ENCODE results near the gene PDZD2. TPM values are rescaled to one million over a fixed set of nuclear protein-coding genes. Genes with fewer than 3 reads are reported as not detected.

PDZD2 gene
- polyA plus RNA-seq, 1 donor from 2014 or later, result 3.1 TPM

- H3K79me2 ChIP-seq (replicated peaks; ENCODE audit: insufficient read depth, low read length), result no peaks in the 10 kb centered on the region
- H3K36me3 ChIP-seq (ENCODE audit: insufficient read depth, low read length), result no peaks in the 10 kb centered on the region
- no peaks in the 10 kb centered on the region for H3F3A ChIP-seq (ENCODE audit: insufficient read depth, low read length, poor library complexity, severe bottlenecking)
- H3K4me3 ChIP-seq (ENCODE audit: low read length), result no peak overlapping the region
- no peaks in the 10 kb centered on the region for H3K9me3 ChIP-seq (ENCODE audit: low read length)
- H3K27ac ChIP-seq (ENCODE audit: low read length), result no peak overlapping the region
- no peak overlapping the region for H3K4me2 ChIP-seq (ENCODE audit: low read length)
- no peaks in the 10 kb centered on the region for H3K27me3 ChIP-seq (ENCODE audit: insufficient read depth, low read depth, low read length)
- no peaks in the 10 kb centered on the region for H3K9me2 ChIP-seq (ENCODE audit: insufficient read depth, low read length)
- TF ChIP-seq REST (IDR thresholded peaks at IDR 0.05; ENCODE audit: borderline replicate concordance), result no peak
- no peak for TF ChIP-seq SMC3 (conservative IDR thresholded peaks at IDR 0.05; ENCODE audit: poor library complexity)
- TF ChIP-seq CTCF (IDR thresholded peaks at IDR 0.05; ENCODE audit: poor library complexity, severe bottlenecking), result no peak
- TF ChIP-seq POLR2AphosphoS5 (IDR thresholded peaks at IDR 0.05), result no peak
- no peak for TF ChIP-seq MXI1 (conservative IDR thresholded peaks at IDR 0.05; ENCODE audit: poor library complexity, severe bottlenecking)
- H3K9ac ChIP-seq (ENCODE audit: low read length), result no peak overlapping the region
- no peak overlapping the region for H2AFZ ChIP-seq (ENCODE audit: low read depth, low read length)
- no peaks in the 10 kb centered on the region for H4K20me1 ChIP-seq (ENCODE audit: insufficient read depth)
These were observed 390.9 kb downstream of the PDZD2 start for GRCh38 chr5:32029781-32030180.

GRCh38 chr5:32030222-32030621 is 391.3 kb downstream of the PDZD2 start:
- Histone ChIP-seq H3K4me3 (ENCODE audit: low read length) (no peak overlapping the region), H2AFZ (ENCODE audit: low read depth, low read length) (no peak overlapping the region), H3K9me2 (ENCODE audit: insufficient read depth, low read length) (no peaks in the 10 kb centered on the region), H3K9me3 (ENCODE audit: low read length) (no peaks in the 10 kb centered on the region), H3K27me3 (ENCODE audit: insufficient read depth, low read depth, low read length) (no peaks in the 10 kb centered on the region), H4K20me1 (ENCODE audit: insufficient read depth) (no peaks in the 10 kb centered on the region), H3K79me2 (replicated peaks; ENCODE audit: insufficient read depth, low read length) (no peaks in the 10 kb centered on the region), H3K4me2 (ENCODE audit: low read length) (no peak overlapping the region), H3F3A (ENCODE audit: insufficient read depth, low read length, poor library complexity, severe bottlenecking) (no peaks in the 10 kb centered on the region), H3K27ac (ENCODE audit: low read length) (no peak overlapping the region), H3K9ac (ENCODE audit: low read length) (no peak overlapping the region), H3K36me3 (ENCODE audit: insufficient read depth, low read length) (no peaks in the 10 kb centered on the region)
- TF ChIP-seq POLR2AphosphoS5 (IDR thresholded peaks at IDR 0.05) (no peak), CTCF (IDR thresholded peaks at IDR 0.05; ENCODE audit: poor library complexity, severe bottlenecking) (no peak), RAD21 (conservative IDR thresholded peaks at IDR 0.05) (no peak), TAF1 (IDR thresholded peaks at IDR 0.05; ENCODE audit: low read depth) (no peak), EZH2 (IDR thresholded peaks at IDR 0.05; ENCODE audit: borderline replicate concordance, insufficient read depth, low read length, poor library complexity, severe bottlenecking) (no peak), EP300 (conservative IDR thresholded peaks at IDR 0.05; ENCODE audit: poor library complexity, severe bottlenecking) (no peak), MXI1 (conservative IDR thresholded peaks at IDR 0.05; ENCODE audit: poor library complexity, severe bottlenecking) (no peak), SMC3 (conservative IDR thresholded peaks at IDR 0.05; ENCODE audit: poor library complexity) (no peak), REST (IDR thresholded peaks at IDR 0.05; ENCODE audit: borderline replicate concordance) (no peak)
